NCI-H1105 (cell line): ENCODE data around the gene ALOX5AP.

Experiments
- DNase-seq: peaks from one replicate; lab custom pipeline; 2025; lab: John Stamatoyannopoulos, UW

ALOX5AP gene

GRCh38 chr13:30714629-30715371 lies 20.5 kb upstream of the ALOX5AP start:
- DNase-seq, result no peak

- no peak for DNase-seq
Measured at GRCh38 chr13:30715372-30715756, 20.0 kb upstream of the ALOX5AP start.

- no peak for DNase-seq
Measured at GRCh38 chr13:30715837-30716236, 19.5 kb upstream of the ALOX5AP start.

GRCh38 chr13:30718661-30719524 lies 16.4 kb upstream of the ALOX5AP start:
- no peak for DNase-seq

GRCh38 chr13:30719525-30719914 lies 15.8 kb upstream of the ALOX5AP start:
- DNase-seq, result no peak

- DNase-seq, result no peak
Measured at GRCh38 chr13:30720172-30720869, 15.0 kb upstream of the ALOX5AP start.

GRCh38 chr13:30721936-30722335 lies 13.4 kb upstream of the ALOX5AP start:
- DNase-seq, result no peak

- DNase-seq, result no peak
Measured at GRCh38 chr13:30722361-30722760, 13.0 kb upstream of the ALOX5AP start.

GRCh38 chr13:30724778-30725177 lies 10.6 kb upstream of the ALOX5AP start:
- DNase-seq, result no peak

- no peak for DNase-seq
Measured at GRCh38 chr13:30725326-30726085, 9.8 kb upstream of the ALOX5AP start.

GRCh38 chr13:30726192-30726591 lies 9.2 kb upstream of the ALOX5AP start:
- DNase-seq, result no peak

GRCh38 chr13:30727491-30728355 lies 7.6 kb upstream of the ALOX5AP start:
- no peak for DNase-seq

- DNase-seq, result no peak
Measured at GRCh38 chr13:30729801-30730200, 5.5 kb upstream of the ALOX5AP start.

GRCh38 chr13:30730526-30730925 lies 4.8 kb upstream of the ALOX5AP start:
- DNase-seq, result no peak

GRCh38 chr13:30731361-30732045 lies 3.8 kb upstream of the ALOX5AP start:
- DNase-seq, result no peak

GRCh38 chr13:30732046-30732390 lies 3.3 kb upstream of the ALOX5AP start:
- DNase-seq, result no peak

GRCh38 chr13:30734439-30734838 lies 904 bp upstream of the ALOX5AP start:
- DNase-seq, result no peak

GRCh38 chr13:30735872-30736175 lies 481 bp downstream of the ALOX5AP start:
- DNase-seq, result no peak

- no peak for DNase-seq
Measured at GRCh38 chr13:30736461-30737320, 1.3 kb downstream of the ALOX5AP start.
